Measurements from ENCODE around the gene KCNQ2.

DNA sequence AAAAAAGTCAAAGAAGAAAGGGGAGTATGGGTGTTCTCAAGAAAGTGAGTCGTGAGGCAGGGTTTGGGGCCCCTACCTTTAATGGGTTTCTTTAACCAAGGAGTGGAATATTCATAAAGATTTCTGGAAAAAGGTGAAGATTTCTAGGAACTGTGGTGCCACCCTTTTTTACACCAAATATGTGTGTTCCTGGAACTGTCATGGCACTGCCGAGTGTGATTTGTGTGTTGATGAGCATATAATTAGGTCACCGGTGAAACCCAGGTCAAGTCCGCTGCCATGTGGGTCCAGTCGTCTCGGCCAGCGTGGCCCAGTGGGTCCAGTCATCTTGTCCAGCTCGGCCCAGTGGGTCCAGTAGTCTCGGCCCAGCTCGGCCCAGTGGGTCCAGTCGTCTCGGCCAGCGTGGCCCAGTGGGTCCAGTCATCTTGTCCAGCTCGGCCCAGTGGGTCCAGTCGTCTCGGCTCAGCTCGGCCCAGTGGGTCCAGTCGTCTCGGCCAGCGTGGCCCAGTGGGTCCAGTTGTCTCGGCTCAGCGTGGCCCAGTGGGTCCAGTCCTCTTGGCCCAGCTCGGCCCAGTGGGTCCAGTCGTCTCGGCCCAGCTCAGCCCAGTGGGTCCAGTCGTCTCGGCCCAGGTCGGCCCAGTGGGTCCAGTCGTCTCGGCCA lies 34.8 kb upstream of the KCNQ2 start:
- TF ChIP-seq, protein P1, sequence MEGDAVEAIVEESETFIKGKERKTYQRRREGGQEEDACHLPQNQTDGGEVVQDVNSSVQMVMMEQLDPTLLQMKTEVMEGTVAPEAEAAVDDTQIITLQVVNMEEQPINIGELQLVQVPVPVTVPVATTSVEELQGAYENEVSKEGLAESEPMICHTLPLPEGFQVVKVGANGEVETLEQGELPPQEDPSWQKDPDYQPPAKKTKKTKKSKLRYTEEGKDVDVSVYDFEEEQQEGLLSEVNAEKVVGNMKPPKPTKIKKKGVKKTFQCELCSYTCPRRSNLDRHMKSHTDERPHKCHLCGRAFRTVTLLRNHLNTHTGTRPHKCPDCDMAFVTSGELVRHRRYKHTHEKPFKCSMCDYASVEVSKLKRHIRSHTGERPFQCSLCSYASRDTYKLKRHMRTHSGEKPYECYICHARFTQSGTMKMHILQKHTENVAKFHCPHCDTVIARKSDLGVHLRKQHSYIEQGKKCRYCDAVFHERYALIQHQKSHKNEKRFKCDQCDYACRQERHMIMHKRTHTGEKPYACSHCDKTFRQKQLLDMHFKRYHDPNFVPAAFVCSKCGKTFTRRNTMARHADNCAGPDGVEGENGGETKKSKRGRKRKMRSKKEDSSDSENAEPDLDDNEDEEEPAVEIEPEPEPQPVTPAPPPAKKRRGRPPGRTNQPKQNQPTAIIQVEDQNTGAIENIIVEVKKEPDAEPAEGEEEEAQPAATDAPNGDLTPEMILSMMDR (IDR thresholded peaks at IDR 0.05): no peak
- TF ChIP-seq POLR2A (IDR thresholded peaks at IDR 0.05): no peak
